ENCODE data around the gene AHSA1.
"Not testable (repeated sequence)": the region's sequence is repeated elsewhere in the genome, so short reads cannot be mapped to it uniquely, and the experiment has no call there.

AHSA1 gene

DNA sequence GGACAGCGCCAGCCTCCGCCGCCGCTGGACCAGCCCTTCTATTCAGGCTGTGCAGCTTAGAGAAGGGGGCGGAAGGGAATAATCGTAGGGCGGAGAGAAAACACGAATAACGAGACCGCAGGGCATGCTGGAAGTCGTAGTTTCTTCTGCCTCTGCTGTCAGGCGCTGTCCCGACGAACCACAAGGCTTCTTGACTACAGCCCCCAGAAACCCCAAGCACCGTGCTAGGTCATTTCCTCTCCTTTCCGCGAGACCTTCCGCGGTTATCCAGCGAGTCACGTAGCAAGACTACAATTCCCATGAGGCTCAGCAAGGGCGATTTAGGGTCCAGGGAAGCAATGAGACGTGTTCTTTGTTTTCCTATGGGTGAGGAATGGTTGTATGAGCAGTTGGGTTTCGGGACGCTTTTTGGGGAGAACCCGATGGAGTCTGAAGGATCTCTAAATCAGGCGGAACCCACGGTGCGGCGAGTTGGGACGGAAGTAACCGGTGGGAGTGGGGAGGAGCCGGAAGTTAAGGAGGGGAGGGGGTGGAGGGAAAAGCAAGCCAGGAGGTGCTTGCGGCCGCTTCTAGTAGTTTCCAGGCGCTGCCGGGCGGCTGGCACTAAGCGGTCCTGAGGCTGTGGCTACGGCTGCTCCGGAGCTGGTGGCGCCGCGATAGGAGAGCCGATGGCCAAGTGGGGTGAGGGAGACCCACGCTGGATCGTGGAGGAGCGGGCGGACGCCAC is at the start of gene AHSA1, which contains the start of gene VIPAS39:
TSS of gene AHSA1 (plus strand) at position 572 of the 727 bp plus-strand sequence. CDS start at position 669, 97 bp downstream.
TSS of gene VIPAS39 (minus strand) at position 80 of the 727 bp plus-strand sequence. CDS start 3,499 bp downstream, outside the sequence.
- peak; percentile 98 for DNase-seq

DNA sequence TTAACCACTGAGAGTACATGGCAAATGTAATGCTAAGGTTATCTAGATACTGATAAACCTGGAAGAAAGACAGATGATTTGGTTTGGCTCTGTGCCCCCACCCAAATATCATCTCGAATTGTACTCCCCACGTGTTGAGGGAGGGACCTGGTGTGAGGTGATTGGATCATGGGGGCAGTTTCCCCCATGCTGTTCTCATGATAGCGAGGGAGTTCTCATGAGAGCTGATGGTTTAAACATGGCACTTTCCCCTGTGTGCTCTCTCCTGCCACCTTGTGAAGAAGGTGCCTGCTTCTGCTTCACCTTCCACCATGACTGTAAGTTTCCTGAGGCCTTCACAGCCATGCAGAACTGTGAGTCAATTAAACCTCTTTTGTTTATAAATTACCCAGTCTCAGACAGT is 48.8 kb upstream of the AHSA1 start:
- no peak for DNase-seq

DNA sequence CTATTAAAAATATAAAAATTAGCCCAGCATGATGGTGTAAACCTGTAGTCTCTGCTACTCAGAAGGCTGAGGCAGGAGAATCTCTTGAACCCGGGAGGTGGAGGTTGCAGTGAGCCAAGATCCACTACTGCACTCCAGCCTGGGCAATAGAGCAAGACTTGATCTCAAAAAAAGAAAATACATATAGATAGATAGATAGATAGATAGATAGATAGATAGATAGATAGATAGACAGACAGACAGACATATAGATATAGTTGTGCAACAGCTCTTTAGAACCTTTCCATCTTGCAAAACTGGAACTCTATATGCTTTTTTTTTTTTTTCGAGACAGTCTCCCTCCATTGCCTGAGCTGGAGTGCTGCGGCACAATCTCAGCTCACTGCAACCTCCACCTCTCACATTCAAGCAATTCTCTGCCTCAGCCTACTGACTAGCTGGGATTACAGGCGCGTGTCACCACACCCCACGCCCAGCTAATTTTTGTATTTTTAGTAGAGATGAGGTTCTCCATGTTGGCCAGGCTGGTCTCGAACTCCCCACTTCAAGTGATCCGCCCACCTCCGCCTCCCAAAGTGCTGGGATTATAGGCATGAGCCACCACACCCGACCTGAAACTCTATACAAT is 42.4 kb upstream of the AHSA1 start:
- DNase-seq = not testable (repeated sequence)

DNA sequence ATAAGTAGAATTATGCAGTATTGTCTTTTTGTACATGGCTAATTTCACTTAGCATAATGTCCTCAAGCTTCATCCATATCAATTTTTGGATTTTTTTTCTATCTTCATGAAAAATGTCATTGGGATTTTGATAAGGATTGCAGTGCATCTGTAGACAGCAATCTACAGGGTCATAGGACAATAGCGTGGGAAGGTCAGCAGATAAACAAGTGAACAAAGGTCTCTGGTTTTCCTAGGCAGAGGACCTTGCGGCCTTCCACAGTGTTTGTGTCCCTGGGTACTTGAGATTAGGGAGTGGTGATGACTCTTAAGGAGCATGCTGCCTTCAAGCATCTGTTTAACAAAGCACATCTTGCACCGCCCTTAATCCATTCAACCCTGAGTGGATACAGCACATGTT is 41.8 kb upstream of the AHSA1 start:
- not testable (repeated sequence) for DNase-seq

DNA sequence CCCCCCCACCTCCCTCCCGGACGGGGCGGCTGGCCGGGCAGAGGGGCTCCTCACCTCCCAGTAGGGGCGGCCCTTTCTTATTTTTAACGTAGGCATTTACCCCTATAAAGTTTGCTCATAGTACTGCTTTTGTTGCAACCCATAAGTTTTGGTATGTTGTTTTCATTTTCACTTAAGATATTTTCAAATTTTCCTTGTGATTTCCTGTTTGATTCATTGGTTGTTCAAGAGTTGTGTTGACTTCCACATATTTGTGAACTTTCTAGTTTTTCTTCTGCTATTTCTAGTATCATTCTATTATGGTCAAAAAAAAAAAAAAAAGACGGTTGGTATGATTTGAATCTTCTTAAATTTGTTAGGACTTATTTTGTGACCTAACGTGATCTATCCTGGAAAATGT is 41.1 kb upstream of the AHSA1 start:
- DNase-seq = no peak

DNA sequence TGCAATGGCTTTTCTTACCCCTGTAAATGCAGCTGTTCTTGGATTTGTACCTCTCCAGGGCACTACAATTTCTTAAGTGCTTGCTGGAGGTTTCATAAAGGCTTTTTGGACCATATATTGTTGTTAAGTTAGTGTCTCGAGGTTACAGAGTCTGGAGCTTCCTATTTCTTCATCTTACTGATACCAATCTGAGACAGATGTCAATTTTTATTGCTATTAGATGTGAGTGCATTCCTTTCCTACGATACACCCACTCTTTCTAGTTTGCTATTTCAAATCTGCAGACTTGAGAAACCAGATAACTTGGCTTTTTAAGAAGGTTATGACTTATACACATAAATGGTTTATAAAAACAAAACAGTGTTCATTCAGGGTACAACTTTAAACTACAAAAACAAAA is 36.7 kb upstream of the AHSA1 start:
- no peak for DNase-seq

DNA sequence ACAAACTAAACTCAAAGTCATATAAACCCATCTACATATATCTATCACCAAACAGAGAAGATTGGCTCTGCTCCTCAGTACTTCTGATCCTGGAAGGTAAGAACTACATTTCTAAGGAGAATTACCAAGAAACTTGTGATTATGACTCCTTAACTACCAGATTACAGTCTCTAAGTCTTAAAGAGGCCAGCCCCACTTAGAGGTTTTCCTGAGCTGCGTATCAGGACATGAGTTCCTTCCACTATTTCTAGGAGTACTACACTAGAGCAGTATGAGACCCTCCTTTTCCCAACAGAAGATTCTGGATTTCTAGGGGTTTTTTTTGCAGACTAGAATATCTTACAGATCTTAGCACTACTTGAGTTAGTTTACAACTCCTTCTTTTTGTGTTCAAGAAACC is 34.5 kb upstream of the AHSA1 start, which contains the start of gene NOXRED1:
TSS of gene NOXRED1 (minus strand) at position 101 of the 400 bp plus-strand sequence. CDS start 634 bp downstream, outside the sequence.
- no peak for DNase-seq

DNA sequence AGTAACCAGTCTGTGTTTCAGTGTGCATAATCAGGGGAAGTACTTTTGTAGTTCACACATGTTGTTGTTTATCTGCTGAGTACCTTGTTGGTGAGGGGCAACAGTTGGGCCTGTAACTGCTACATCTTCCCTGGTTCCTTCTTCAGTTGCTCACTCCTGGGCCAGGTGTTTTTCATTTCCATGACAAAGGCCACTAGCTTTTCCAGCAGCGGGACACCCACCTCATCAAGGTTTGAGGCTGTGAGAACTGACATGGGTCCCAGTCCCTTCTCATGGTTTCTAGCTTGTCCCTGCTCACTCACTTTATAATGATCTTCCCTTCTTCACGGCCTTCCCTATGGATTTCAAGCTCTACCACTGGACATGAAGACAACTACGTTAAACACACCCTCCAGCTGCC is 33.0 kb upstream of the AHSA1 start:
- DNase-seq = no peak

DNA sequence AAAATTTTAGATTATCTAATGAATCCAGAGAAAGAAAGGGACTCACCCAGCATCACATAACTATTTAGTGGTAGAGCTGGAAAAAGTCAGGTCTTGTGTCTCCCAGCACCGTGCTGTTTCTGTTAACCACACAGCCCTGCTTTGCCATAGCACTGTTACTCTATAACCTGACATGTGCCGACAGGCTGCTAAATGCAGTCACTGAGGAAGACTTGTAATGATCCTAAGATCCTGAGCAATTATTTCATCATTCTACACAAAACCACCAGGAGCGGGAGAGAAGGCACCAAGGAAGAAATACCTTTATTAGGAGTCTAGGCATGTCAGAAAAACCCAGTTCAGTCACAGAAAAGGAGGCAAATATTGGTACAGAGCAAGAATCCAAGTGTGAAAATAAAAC is 31.5 kb upstream of the AHSA1 start:
- DNase-seq = no peak

DNA sequence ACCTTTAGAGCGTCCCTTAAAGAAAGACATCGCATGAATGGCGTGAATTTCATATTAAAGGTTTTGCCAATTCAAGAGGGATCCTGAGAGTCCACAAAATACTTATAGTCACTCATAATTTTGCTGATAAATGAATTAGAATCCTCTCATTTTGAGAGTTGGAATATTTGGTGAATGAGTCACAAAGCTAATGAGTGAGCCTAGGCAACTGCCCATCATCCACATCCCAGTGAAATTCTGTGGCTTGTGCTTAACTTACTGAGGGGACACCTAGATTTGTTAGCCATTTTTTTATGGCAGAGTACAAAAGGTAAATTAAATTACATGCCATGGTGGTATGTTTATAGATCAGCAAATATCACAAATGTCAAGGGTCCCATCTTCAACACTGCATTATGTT is 21.9 kb upstream of the AHSA1 start:
- no peak for DNase-seq

DNA sequence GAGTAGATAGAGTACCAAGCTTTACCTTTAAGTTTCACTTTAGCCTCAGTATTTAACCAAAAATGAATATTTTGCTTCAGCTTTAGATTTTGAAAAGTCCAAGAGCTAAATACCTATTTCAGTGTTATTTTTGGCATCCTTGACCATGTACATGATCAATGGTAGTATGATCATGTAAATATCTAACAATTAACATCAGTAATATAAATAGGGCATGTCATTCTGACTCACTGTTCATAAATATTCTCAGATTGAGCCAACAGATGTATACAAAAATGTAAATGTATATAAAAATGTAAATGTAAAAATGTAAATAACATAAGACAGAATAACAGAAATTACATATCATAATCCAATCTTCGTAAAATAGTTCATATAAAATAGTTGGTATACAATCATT is 19.3 kb upstream of the AHSA1 start:
- DNase-seq = no peak

DNA sequence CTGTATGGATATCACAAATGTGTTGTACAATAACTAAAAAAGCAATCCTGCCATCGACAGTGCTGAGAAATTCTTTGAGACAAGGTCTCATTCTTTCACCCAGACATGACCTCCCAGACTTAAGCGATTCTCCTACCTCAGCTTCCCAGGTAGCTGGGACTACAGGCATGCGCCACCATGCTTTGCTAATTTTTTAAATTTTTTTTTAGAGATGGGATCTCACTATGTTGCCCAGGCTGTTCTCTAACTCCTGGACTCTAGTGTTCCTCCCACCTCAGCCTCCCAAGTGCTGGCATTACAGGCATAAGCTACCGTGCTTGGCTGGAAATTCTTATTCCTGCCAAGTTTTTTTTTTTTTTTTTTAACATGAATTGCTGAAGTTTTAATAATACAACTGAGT is 18.0 kb upstream of the AHSA1 start:
- DNase-seq = no peak

DNA sequence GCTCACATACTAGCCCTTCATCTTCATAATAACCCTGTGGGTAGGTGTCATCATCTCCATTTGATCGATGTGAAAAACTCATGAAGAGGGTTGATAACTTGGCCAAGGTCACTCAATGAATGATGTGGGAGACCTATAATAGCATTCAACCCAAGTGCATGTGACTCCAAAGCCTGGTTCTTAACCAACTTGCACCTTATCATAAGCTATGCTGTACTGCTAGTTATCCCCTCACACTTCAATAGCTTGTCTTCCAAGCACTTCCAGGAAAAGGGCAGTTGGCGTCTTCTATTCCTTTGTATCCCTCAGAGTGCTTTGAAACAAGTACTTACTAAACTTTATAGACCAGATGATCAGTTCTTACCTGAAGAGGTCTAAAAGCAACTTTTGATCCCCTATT is 15.7 kb upstream of the AHSA1 start:
- no peak for DNase-seq

DNA sequence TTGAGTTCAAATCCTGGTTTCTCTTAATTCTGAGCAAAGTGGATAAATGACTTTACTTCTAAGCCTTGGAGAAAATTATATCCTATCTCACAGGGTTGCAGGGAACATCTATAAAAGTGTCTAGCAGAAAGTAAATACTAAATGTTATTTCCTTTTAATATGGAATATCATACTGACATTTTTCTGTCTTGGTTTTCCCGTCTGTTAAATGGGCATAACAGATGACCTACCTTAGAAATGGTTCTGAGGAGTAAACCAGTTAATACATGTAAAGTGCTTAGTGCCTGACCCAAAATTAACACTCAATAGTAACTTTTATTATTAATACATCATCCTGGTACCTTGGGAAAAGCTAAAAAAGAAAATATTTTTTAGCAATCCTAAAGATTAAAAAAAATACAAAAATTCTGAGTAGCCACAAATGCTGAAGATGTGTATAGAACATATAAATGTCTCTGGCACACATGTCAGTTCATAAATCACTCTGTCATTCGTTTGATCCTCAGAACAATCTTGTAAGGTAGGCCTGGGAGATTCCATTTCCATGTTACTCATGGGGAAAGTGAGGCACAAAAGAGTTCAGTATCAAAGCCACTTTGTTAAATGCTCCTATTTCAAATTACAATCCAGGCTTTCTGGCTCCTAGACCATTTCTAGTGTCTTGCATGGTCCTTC is 1.8 kb upstream of the AHSA1 start:
- DNase-seq = no peak

DNA sequence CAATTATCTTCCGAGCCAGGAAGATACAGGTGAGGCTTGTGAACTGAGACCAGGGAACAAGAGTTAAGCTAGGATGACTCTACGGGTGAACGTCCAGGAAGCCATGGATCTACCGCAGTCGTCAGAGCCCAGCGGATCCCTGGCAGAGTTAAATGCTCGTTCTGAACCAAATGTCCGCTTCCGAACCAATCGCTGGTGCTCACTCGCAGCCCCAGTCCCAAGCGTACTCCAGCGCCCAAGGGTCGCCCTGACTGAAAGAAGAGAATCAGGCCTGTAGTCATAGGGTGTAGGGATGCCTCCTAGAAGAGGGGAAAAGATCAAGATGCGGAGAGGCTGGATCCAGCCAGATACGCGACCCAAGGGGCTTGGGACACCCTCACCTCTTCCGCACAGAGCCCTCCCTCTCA is 775 bp upstream of the AHSA1 start:
- DNase-seq = no peak

DNA sequence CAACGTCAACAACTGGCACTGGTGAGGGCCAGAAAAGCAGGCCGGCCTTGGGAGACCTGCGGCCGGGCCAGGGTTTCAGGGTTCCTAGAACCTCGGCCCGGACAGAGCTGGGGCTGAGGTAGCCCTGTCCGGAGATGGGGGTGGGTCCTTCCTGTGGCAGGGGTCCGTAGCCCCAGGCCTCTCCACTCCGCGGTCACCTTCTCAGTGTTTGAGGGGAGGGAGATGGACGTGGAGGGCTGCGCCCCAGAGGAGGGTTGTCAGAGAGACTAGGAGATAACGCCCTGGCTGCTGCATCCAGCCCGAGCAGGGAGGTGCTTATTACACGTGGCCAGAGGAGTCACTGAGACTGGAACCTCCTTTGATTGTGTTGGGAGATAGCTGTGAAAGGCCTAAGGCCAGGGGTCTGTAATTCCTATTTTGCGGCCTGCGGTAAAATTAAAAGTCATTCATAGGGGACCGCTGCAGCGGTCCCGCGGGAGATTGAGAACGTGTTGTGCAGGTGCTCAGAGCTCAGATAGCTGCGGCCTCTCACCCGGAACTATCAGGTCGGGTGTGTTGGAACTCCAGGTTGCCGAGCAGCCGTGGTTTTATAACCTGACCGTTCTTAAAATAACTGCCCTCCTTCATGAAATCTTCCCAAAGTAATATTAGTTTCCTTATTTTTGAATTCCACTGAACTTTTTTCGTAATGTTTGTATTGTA is 507 bp downstream of the AHSA1 start:
- peak; percentile 42 for DNase-seq

DNA sequence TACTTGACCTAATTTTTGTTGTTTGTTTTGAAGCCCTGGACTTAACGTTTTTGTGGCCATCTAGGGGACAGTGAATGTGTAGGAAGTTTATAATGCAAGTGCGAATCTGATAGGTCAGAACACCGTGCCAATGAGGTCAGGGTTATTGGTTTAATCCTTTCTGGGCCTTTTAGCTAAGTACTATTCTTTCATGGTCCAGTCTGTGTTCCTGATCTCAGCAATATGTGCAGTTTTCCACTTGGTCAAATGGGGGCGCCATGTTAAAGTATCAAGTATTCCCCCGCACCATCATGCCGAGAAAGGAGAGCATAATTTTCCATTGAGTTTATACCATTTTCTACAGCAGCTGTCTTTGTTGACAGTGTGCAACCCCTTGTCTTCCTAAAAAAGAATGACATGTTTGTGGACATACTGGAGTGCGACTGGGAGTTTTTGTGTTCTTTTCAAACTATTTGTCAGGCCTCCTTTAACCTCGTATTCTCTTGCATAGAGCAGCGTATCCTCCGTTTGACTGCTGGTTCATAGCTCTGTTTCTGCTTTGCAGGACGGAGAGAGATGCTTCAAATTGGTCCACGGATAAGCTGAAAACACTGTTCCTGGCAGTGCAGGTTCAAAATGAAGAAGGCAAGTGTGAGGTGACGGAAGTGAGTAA is 1.3 kb downstream of the AHSA1 start:
- peak; percentile 47 for DNase-seq

DNA sequence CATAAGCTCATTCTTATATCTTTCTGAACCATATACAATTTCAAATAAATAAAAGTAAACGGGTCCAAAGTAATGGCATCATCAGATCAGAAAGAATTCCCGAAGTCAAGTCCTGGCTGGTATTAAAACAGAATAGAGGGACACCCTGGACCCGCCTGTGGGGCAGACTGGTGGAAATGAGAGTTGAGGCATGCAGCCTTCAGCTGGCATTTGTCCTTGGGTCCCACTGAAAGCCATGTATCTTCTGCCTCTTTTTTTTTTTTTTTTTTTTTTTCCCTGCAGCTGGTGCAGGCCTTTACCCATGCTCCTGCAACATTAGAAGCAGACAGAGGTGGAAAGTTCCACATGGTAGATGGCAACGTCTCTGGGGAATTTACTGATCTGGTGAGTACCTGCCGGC is 9.9 kb downstream of the AHSA1 start:
- no peak for DNase-seq

DNA sequence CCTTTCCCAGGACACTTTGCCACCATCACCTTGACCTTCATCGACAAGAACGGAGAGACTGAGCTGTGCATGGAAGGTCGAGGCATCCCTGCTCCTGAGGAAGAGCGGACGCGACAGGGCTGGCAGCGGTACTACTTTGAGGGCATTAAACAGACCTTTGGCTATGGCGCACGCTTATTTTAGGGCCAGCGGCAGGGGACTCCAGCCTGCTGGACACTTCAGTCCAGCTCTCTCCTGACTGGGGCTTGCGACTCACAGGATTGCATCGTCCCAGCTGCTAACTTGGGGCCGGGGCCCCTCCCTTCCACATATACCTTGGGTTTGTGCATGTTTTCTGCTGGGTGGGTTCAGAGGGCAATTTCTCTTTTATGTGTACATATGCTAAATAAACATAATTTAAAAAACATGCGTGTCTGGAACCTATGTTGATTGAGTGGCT is 11.2 kb downstream of the AHSA1 start:
- DNase-seq = no peak

DNA sequence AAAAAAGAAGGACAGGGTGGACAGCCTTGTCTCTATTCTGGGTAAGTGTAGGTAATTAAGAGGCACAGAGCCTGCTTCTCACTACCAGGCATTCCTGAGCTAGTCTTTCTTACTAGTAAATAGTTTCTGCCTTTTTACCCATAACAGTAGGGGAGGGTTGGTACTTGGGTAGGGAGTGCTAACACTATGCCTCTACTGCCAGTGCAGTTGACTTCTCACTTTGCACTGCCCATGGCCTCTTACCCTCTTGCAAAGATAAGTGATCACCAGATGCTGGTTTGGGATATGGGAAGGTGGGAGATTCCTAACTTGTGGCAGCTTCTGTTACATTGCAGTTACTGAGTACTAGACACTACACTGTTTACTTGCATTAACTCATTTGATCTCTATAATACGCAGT is 11.6 kb downstream of the AHSA1 start:
- DNase-seq = no peak

DNA sequence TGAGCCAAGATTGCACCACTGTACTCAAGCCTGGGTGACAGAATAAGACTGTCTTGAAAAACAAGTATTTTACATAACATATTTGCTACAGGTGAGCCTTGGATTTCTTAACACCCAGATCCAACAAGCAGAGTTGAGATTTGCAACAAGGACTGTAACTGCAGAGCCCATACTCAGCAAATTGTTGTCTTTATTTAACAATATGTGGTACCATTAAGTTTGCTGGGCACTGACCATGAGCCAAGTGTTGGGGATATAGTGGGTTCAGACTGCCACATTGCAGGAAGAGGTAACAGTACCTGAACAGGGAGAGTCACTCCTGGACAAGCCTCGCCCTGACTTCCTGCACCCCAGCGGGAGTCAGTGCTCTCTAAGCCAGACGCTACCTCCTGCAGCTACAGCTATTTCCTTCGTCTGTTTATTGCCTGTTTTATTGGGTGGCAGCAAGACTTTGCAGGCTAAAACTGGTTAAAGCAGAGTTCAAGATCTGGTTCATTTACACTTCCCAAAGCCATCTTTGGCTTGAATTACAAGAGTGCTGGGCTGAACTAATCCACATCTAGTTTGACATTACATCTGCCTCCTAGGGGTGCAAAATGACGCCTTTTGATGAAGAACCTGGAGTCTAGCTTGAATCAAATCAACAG is 12.5 kb downstream of the AHSA1 start:
- DNase-seq = no peak

DNA sequence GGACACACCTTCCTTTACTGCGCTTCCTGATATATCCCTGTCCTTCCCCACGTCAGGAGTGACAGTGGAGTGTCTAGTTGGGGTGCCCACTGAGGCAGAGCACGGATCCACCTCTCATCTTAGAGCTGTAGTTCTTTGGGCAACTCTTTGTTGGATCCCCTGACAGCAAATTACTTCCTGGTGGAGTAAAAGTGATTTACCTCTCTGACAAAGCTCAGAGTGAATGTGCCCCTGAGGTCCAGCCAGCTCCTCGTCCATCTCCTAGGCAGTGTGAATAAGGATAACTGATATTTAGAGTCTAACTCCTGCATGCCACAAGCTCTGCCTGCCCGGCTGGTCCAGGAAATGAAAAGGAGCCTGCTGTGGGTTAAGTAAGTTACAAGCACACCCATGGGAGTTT is 16.0 kb downstream of the AHSA1 start:
- DNase-seq = no peak
